Measurements from ENCODE around the gene WNK1.

Gene WNK1

GRCh38 chr12:948238-948637 lies 195.9 kb downstream of the WNK1 start:
- DNase-seq (ENCODE audit: extremely low read depth, low read depth) = no peak
- TF ChIP-seq, protein P1, sequence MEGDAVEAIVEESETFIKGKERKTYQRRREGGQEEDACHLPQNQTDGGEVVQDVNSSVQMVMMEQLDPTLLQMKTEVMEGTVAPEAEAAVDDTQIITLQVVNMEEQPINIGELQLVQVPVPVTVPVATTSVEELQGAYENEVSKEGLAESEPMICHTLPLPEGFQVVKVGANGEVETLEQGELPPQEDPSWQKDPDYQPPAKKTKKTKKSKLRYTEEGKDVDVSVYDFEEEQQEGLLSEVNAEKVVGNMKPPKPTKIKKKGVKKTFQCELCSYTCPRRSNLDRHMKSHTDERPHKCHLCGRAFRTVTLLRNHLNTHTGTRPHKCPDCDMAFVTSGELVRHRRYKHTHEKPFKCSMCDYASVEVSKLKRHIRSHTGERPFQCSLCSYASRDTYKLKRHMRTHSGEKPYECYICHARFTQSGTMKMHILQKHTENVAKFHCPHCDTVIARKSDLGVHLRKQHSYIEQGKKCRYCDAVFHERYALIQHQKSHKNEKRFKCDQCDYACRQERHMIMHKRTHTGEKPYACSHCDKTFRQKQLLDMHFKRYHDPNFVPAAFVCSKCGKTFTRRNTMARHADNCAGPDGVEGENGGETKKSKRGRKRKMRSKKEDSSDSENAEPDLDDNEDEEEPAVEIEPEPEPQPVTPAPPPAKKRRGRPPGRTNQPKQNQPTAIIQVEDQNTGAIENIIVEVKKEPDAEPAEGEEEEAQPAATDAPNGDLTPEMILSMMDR (IDR thresholded peaks at IDR 0.05; ENCODE audit: low read depth, low read length) = no peak

- TF ChIP-seq, protein P1 (IDR thresholded peaks at IDR 0.05; ENCODE audit: low read depth, low read length) = peak; percentile 92
- peak; percentile 99 for DNase-seq (ENCODE audit: extremely low read depth, low read depth)
Observed at GRCh38 chr12:949453-950191, 197.2 kb downstream of the WNK1 start, which contains the start of gene RAD52. TSS of gene RAD52 (minus strand) at chr12:949694. CDS start at chr12:933058, 16,636 bp downstream.

DNA sequence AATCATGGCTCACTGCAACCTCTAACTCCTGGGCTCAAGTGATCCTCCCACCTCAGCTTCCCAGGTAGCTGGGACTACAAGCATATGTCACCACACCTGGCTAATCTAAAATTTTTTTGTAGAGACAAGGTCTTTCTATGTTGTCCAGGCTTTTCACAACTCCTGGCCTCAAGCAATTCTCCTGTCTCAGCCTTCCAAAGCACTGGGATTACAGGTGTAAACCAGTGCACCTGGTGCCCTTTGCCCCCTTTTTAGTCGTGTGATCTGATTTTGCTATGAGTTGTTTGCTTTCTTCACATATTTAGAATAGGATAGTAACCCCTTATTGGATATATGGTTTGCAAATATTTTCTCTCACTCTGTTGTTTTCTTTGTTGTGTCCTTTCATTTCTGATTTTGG lies 198.8 kb downstream of the WNK1 start:
- no peak for DNase-seq (ENCODE audit: extremely low read depth, low read depth)
- TF ChIP-seq, protein P1 (IDR thresholded peaks at IDR 0.05; ENCODE audit: low read depth, low read length) = no peak

GRCh38 chr12:953776-954175 lies 201.4 kb downstream of the WNK1 start:
- no peak for DNase-seq (ENCODE audit: extremely low read depth, low read depth)
- TF ChIP-seq, protein P1 (IDR thresholded peaks at IDR 0.05; ENCODE audit: low read depth, low read length) = no peak

DNA sequence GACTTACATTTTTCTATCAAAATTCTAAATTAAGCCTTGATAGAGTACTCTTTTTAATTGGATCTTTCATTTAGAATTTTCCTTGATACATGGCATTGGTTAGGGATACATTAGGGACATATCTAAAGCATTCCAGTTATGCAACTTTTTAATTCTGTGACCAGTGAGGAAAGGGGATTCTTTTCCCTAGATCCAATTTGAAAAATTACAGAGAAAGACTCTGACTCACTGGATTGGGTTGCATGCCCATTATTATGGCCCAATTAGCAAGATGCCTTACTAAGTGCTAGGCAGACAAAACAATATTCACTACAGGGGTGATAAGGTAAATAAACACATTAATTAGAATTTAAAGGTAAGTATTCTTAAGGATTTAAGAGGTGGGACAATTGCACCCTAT lies 202.4 kb downstream of the WNK1 start:
- no peak for DNase-seq (ENCODE audit: extremely low read depth, low read depth)
- TF ChIP-seq, protein P1 (IDR thresholded peaks at IDR 0.05; ENCODE audit: low read depth, low read length) = no peak

DNA sequence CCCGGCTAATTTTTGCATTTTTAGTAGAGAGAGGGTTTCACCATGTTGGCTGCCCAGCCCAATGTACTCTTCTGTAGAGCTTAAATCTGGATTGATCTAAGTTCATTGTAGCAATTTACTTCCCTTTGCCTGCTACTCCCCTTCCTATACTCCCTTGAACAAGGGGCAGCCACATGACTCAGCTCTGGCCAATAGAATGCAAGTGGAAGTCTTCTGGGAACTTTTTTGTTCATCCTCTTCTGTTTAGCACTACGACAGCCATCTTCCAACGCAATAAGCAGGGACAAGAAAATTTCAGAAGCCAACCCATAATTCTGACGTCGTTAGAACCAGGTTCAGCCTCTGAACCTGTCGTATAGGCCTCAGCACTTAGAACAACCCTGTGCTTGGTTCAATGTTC lies 203.6 kb downstream of the WNK1 start:
- TF ChIP-seq, protein P1 (IDR thresholded peaks at IDR 0.05; ENCODE audit: low read depth, low read length) = no peak
- DNase-seq (ENCODE audit: extremely low read depth, low read depth) = no peak

GRCh38 chr12:958588-959123 lies 206.3 kb downstream of the WNK1 start:
- DNase-seq (ENCODE audit: extremely low read depth, low read depth) = no peak
- TF ChIP-seq, protein P1 (IDR thresholded peaks at IDR 0.05; ENCODE audit: low read depth, low read length) = no peak

Data from AG09319 (cell line).